NCI-H226 (cell line): ENCODE data around the gene PXYLP1.

Experiments
- DNase-seq: peaks from one replicate; pipeline ENCODE4 v3.0.0-alpha.2; 2015

The PXYLP1 gene

GRCh38 chr3:141253326-141253725 lies 21.7 kb downstream of the PXYLP1 start:
- DNase-seq, result no peak

GRCh38 chr3:141253811-141254210 lies 22.2 kb downstream of the PXYLP1 start:
- DNase-seq, result no peak

- DNase-seq, result no peak
These were observed 23.7 kb downstream of the PXYLP1 start for GRCh38 chr3:141255137-141255845.

DNA sequence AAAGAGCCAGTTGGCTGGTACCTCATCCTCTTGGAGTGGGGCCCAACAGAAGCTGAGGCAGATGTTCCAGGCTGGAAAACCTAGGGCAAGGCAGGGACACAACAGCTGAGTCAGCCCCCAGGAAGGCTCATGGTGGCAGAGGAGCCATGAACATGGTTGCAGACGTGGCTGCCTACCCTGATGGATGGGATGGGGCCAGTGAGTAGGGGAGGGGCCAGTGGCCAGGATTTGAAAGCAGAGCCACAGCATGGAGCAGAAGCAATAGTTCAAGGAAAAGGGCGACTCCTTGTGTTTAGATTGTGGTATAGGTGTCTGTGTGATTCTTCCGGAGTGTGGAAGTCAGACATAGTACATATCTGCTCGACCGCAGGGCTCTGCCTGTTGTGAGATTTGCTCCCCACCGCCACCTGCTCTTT lies 24.2 kb downstream of the PXYLP1 start:
- peak; percentile 20 for DNase-seq

DNA sequence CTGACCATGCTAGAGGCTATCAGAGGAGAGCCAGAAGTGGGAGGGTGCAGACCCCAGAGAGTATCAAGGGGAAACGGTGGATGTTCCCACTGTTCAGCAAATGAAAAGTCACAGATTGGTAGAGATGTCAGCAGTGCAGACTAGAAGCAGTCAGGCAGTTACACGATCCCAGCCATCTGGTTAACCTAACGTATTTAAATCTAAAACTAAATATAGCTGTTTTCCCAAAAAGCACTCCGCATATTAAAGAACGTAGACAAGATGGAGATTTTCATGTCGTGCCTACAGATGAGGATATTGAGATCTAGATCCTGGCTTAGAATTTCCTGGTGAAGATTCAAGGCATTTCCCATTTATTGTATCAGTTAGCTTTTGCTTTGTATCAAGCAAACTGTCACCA lies 25.2 kb downstream of the PXYLP1 start:
- DNase-seq, result no peak

DNA sequence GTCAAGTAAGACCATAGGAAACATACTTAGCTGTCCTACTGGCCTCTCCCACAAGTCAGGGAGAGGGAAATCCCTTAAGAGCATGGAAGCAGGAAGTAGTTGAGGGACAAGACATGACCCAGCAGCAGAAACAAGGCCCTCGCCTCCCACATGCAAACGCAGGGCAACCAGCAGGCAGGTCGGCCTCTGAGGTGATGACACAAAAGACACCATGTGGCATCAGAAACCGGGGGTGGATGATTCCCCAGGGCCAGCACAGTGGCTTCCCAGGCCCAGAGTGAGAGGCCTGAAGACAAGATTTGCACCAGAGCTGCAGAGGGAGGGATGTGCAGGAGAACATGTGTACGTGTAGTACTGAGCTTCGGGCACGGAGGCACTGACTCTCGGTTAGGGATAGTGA lies 26.3 kb downstream of the PXYLP1 start:
- DNase-seq, result no peak

DNA sequence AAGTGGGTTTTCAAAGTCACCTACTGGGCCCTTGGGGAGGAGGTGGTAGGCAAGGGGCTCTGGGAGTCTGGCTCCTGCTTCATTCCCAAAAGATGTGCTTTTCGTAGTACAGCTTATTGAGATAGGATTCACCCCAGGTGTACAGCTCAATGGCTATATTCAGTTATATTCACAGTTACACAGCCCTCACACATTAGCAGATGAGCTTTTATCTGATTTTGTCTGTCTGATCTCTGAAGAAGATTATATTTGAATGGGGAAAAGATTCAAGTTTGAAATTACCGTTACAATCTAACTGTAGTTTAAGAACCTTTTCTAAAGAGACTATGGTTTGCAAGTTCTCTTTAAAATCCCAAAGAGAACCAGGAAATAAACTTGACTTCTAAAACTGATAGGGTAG lies 27.3 kb downstream of the PXYLP1 start:
- no peak for DNase-seq

DNA sequence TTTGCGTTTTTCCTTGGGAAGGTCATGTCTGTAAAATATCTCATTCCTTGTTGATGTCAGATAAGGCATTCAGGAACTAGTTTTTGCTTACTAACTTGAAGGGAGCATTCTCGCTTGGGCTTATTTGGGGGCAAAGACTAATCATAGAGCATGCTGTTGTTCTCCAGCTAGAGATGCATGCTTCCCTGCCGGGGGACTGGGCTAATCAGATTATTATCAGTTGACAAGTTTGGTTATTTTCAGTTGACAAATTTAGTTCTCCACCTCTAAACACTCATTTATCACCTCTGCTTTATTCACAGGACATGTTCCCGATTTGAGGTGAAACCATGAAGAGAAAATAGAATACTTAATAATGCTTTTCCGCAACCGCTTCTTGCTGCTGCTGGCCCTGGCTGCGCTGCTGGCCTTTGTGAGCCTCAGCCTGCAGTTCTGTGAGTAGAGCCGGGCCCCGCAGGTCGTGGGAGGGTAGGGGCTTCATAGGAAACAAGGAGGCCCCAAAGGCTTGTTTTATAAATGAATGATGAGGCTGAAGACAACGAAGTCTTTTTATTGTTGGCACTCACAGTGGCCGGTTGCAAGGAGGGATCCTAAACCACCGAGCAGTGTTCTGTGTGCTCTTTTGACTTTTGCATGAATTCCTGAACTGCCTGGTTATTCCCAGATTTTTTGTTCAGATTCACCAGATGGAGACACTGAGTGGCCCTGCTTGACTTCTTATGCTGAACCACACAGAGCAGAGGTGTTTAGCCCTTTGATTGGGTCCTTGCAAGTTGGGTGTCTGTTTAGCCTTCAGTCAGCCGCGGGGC lies 28.4 kb downstream of the PXYLP1 start:
- DNase-seq, result no peak

- DNase-seq, result no peak
These were observed 29.0 kb downstream of the PXYLP1 start for GRCh38 chr3:141260630-141260927.

DNA sequence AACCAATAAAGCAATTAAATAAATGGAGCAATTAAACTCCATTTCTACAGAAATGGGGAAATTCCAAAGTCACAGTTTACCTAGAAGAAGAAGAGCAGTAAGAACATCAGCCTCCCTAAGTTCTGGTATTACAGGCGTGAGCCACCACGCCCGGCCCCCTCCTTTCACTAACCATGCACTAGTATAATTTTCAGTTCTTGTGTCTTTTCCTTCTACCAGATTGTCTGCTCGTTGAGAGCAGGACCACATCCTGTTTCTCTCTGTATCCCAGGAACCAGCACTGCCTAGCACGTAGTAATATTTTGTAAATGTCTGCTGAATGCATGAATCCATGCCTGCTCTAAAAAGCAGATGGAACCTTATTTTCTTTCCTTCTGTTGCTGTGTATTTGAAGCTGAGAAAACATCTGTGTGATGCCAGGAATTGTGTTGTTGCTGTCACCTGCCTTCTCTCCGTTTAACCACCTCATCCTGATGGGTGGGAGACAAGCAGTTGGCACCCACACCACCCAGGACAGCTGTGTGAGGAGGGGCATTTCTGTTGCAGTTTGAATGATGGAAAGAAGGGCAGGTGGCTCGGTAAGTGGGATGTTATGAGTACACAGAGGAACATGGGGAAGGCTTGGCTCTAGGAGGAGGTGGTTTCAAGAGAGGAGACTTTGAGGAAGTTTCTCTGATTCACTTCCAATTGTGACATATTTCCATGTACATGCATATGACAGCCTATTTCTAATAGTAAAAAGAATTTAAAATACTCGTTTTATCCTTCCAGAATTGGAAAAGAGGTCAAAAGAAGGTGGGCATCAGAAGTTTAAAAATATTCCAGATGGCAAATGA lies 30.1 kb downstream of the PXYLP1 start:
- DNase-seq, result no peak

GRCh38 chr3:141262308-141262705 lies 30.7 kb downstream of the PXYLP1 start:
- DNase-seq, result no peak

DNA sequence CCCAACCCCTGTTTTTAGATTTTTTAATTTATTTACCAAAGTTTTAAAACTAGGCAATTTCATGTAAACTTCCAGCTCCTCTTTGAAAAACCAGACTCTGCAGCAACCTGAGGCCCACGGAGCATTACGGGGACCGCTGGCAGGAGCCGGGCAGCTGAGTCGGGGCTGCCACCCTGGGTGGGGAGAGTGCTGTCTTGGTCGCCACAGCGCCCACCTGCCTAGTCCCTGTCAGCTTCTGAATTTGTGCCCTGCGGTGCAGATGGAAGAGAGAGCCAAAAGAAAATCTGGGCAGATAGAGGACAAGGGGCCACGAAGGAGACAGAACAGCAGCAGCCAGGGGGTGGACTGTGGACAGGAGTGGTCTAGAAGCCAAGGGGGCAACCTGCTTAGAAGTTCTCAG lies 34.6 kb downstream of the PXYLP1 start:
- DNase-seq, result no peak

- no peak for DNase-seq
These were observed 35.4 kb downstream of the PXYLP1 start for GRCh38 chr3:141266797-141267555.

DNA sequence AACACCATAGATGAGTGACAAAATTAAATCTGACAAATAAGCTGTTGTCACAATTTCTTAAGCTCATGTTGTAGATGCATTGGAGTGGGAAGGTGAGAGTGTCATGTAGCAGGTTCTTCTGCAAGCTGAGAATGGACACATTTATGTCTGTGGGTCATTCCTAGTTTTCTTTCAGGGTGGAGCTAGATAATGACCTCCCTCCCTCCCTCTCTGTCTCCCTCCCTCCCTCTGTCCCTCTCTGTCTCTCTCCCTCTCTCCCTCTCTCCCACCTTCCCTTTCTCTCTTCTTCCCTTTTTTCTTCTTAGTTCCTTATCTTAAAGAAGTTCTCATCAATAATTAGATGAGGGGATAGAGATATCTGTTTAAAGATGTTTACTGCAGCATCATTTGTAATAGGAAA lies 36.0 kb downstream of the PXYLP1 start:
- no peak for DNase-seq

- DNase-seq, result no peak
These were observed 36.7 kb downstream of the PXYLP1 start for GRCh38 chr3:141268306-141268705.

DNA sequence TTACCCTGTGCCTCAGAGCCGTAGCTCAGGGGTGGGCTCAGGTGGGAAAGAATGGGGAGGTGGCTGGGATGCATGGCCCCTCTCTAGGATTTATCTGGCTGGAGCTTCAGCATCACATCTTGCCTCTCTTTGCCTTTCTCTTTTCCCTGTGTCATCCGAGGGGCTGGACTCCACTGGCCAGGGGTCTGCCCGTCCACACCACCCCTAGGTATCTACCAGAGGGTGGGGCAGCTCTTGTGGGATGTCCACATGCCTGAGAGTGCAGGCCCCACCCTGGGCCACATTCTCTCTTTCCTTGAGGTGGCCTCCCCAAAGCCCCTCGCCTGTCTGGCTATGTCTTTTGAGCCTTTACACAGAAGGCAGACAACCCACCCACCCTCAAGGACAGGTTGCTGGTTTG lies 37.2 kb downstream of the PXYLP1 start:
- no peak for DNase-seq

DNA sequence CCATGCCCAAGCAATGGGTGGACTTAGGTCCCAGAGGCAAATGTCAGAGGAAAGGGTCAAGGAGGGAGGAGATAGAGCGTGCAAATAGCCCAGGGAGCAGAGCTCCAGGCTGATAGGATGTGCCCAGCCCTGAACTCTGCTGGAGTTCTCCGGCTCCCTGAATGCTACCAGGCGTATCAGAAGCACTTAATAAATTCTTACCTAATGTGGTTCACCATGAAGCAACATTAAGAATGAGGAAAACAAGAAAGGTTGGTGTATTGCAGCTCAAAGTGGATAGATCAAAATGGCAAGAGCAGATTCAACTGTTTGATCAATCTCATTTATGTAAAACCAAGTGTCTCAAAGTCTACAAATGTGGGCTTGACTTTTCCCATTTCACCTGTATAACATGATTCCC lies 38.3 kb downstream of the PXYLP1 start:
- DNase-seq, result no peak

DNA sequence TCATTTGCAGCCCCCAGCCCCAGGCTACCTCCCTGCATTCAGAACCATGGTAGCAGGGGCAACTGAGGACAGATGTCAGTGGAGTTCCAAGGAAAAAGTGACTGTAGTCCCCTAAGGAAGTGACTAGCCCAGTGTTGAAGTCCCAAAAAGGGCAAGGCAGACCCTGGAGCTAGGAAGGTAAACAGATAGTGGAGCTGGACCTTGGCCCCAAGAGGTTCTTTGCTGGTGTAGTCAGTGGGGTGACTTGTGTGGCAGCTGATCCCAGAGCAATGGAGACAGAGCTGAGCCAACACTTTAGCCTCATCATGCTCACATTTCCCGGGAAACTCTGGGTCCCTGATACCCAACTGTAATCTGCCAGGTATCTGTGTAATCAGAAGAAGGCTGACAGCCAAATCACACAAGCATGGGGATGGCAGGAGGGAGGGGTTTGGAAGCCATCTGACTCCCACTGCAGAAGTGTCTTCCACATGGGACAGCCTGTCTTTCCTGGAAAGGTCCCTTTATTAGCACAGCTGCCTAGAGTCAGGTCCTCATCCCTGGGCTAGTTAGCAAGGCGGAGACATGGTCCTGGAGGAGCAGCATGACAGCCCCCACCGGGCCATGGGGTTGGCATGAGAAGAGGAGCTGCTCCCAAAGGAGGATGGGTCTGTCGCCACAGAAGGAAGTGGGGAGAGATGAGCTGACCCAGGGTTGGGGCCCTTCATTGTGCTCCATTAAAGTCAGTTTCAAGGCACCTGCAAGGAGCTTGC lies 39.8 kb downstream of the PXYLP1 start:
- no peak for DNase-seq

- no peak for DNase-seq
These were observed 41.5 kb downstream of the PXYLP1 start for GRCh38 chr3:141272906-141273662.

DNA sequence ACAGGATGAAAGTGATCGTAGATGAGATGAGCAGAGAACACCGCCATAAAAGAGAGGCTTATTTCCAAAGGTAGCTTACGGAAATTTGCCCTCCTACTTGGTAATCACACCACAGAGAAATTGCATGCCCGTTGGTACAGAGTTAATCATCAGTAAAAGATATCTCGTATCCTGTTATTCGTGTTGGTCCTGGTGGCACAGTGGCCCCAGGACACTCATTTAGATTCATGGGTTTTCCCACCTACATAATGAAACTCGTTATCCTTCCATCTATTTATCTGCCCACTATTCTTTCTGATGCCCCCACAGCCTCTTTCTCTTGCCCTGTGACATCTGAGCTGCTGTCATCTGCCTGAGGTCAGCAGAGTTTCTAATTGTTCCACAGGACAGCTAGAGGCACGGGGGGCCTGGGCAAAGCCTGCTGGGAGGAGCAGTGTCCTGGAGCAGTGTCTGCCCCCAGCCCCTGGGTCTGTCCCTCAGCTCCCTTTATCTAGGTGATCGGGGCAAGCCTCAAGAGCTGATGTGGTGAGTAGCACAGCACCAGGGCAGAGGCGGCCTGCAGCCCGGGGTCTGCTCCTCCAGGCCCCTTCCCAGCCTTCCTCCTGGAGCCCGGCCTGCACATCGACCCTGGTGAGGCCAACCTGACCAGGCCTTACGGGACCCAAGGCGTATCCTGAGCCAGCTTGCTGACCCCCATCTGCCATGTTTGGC lies 42.2 kb downstream of the PXYLP1 start:
- DNase-seq, result no peak
